ENCODE data around the gene MOCS3. TPM values are rescaled to one million over a fixed set of nuclear protein-coding genes. Genes with fewer than 3 reads are reported as not detected.
A peak's percentile ranks its signal among the peaks of the same experiment; 100 is the strongest.

The MOCS3 gene
- total RNA-seq, 6 experiments from 2014 or later: 2.3 to 3.2 (median 2.7) TPM

GRCh38 chr20:50983321-50983720 lies 24.7 kb downstream of the MOCS3 start:
- 49% methylated on average over 2 of the region's 2 CpGs for WGBS (ENCODE audit: insufficient coverage, low coverage, low lambda C conversion rate, missing lambda C conversion rate)
- DNase-seq: no peak
- intact Hi-C loops (cut with DNase I): no loop called here
- no peak for ATAC-seq
- Histone ChIP-seq H3K27ac (no peak overlapping the region), H3K36me3 (no peaks in the 10 kb centered on the region), H3K9me3 (no peaks in the 10 kb centered on the region), H3K4me1 (peaks cover 0 to 16% (median 3%) of the 10 kb centered on the region in 4 donors), H3K4me3 (no peak overlapping the region), H3K27me3 (no peaks in the 10 kb centered on the region)
- TF ChIP-seq CTCF (IDR thresholded peaks at IDR 0.05): no peak
- TF ChIP-seq POLR2A (IDR thresholded peaks at IDR 0.05): no peak

- no peaks in the 10 kb centered on the region for H3K36me3 ChIP-seq
- 11% methylated on average over 12 of the region's 13 CpGs for WGBS (ENCODE audit: insufficient coverage, low coverage, low lambda C conversion rate, missing lambda C conversion rate)
- no peaks in the 10 kb centered on the region for H3K9me3 ChIP-seq
- peak in 2 of 3 donors; percentile 37 to 70 for DNase-seq
- ATAC-seq: peak; percentile 95 to 97 (median 96)
- no peak overlapping the region for H3K27ac ChIP-seq
- peaks cover 0 to 16% (median 3%) of the 10 kb centered on the region in 4 donors for H3K4me1 ChIP-seq
- H3K27me3 ChIP-seq: no peaks in the 10 kb centered on the region
- no peak for TF ChIP-seq POLR2A (IDR thresholded peaks at IDR 0.05)
- TF ChIP-seq CTCF (IDR thresholded peaks at IDR 0.05): peak; percentile 81 to 96 (median 83)
- intact Hi-C loops (cut with DNase I): no loop called here
- H3K4me3 ChIP-seq: no peak overlapping the region
These were observed 29.0 kb downstream of the MOCS3 start for GRCh38 chr20:50987493-50988210.

DNA sequence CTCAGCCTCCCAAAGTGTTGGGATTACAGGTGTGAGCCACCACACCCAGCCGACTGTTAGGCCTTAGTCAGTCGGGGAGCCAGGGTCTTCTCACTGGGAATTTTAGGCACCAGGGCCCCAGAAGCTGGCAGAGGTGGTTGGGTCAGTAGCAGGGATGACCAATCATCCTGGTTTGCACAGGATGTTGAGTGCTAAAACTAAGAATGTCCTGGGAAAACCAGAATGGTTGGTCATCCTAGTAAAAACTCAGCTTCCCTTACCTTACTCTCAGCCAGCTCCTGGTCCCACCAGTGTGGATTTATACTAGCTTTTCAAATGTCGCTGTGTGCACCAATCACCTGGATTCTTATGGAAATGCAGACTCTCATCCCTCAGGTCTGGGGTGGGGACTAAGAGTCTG lies 32.5 kb downstream of the MOCS3 start:
- H3K9me3 ChIP-seq: no peaks in the 10 kb centered on the region
- H3K4me1 ChIP-seq: no peaks in the 10 kb centered on the region
- 60% methylated on average over 2 of the region's 3 CpGs for WGBS (ENCODE audit: insufficient coverage, low coverage, low lambda C conversion rate, missing lambda C conversion rate)
- no peak overlapping the region for H3K27ac ChIP-seq
- no peak for TF ChIP-seq CTCF (IDR thresholded peaks at IDR 0.05)
- TF ChIP-seq POLR2A (IDR thresholded peaks at IDR 0.05): no peak
- no peak overlapping the region for H3K4me3 ChIP-seq
- no peaks in the 10 kb centered on the region for H3K27me3 ChIP-seq
- no peaks in the 10 kb centered on the region for H3K36me3 ChIP-seq
- intact Hi-C loops (cut with DNase I): loop anchor here (5.0 kb wide), 2 partner anchors 311 to 316 kb away; no protein-coding TSS in a partner anchor
- ATAC-seq (no peak), DNase-seq (no peak)

GRCh38 chr20:50992336-50992732 lies 33.7 kb downstream of the MOCS3 start:
- intact Hi-C loops (cut with DNase I): loop anchor here (5.0 kb wide), 2 partner anchors 310 to 315 kb away; no protein-coding TSS in a partner anchor
- 26% methylated on average over 3 of the region's 4 CpGs for WGBS (ENCODE audit: insufficient coverage, low coverage, low lambda C conversion rate, missing lambda C conversion rate)
- Histone ChIP-seq H3K4me3 (no peak overlapping the region), H3K9me3 (no peaks in the 10 kb centered on the region), H3K27ac (no peak overlapping the region), H3K27me3 (no peaks in the 10 kb centered on the region), H3K4me1 (no peaks in the 10 kb centered on the region), H3K36me3 (no peaks in the 10 kb centered on the region)
- DNase-seq (no peak), ATAC-seq (no peak)
- TF ChIP-seq CTCF (IDR thresholded peaks at IDR 0.05) (no peak), POLR2A (IDR thresholded peaks at IDR 0.05) (no peak)
